GM21717 (cell line): ENCODE data around the gene ERC2.

Source experiments
- ATAC-seq: cut with Tn5 transposase; IDR thresholded peaks from one replicate; pipeline ENCODE4 v1.9.1; 2021; ENCODE audit warnings: mild to moderate bottlenecking, moderate library complexity; ENCODE audit not compliant: unreplicated experiment

Gene ERC2

DNA sequence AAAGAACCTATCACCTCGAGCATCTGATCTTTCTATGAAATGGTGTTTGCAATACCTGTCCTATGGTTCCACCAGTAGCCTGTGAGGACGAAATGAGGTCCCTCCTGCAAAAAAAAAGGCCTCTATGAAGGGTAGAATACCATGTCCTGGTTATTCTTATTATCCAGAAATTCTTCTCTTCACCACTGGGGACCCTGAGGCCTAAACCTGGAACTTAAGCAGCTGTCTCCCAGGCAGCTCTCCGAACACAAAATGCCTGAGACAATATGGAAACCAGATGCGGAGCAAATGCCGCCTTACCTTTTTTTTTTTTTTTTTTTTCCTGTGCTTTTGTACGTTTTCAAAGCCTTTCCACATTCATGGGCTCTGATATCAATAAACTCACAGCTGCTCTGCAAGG lies 919.1 kb downstream of the ERC2 start:
- ATAC-seq: no peak

DNA sequence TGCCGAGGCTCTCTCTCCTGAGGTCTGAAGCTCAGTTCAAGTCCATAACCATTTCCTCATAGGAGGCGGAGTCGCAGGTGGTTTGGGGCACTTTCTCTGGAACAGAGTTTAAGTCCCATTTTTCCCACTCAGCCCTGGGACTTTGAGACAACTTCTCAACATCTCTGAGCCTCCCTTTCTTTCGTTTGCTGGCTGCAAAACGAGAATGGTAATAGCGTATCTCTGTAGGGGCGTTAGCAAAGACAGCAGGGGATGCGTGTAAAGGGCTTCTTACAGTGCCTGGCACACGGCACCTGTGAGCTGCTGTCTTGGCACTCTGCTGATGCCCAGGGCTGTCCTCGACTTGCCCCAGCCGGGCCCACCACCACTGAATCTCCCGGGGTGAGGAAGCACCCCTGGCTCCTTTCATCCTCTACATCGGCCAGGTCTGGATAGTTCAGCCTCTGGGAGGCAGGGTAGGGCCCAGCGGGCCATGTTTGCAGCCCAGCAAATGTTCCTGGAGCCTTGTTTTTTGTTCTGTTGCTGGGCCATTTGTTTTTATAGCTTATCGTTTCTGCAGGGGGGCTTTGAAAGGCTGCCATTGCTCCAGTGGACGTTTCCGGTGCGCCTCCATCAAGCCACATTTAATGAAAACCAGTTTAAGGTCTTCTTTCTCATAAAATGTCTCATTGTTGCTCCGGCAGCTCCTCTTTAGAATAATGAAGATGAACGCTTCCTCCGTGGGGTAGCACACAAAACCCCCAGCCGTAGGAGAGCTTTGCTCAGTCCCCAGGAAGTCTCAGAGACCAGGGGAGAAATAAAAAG lies 921.2 kb downstream of the ERC2 start:
- no peak for ATAC-seq

DNA sequence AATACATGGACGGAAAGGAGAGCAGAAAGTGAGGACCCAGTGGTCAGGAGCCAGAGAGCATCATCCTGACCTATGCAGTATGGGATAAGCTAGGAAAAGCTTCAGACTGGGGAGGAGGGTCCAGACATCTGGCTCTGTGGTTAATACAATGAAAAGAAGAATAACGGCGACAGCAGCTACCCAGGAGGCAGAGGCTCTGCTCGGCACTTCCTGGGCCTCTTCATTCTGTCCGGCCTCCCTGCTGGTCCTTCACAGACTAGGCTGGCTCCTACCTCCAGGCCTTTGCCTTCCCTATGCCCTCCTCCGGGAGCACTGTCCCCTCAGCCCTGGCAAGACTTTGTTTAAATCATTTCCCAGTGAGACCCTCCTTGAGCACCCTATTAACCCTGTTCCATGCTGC lies 922.3 kb downstream of the ERC2 start:
- ATAC-seq: no peak

DNA sequence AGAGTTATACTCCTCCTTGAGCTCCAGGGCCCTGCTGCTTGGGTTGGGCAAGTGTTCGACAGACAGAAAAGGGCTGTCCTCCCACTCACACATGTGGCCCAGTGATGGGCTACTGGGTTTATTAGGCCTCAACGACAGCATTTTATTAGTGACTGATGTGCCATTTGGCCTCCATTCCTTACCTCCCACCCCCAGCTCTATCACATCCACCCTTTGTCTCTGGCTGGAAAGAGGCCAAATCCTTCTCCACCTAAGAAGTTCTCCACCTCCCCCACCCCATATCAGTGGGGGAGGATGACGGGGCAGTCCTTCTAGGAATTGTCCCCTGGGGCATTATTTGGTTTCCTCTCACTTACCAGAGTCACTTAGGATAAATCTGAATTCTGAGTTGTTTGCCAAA lies 924.0 kb downstream of the ERC2 start:
- ATAC-seq: no peak

DNA sequence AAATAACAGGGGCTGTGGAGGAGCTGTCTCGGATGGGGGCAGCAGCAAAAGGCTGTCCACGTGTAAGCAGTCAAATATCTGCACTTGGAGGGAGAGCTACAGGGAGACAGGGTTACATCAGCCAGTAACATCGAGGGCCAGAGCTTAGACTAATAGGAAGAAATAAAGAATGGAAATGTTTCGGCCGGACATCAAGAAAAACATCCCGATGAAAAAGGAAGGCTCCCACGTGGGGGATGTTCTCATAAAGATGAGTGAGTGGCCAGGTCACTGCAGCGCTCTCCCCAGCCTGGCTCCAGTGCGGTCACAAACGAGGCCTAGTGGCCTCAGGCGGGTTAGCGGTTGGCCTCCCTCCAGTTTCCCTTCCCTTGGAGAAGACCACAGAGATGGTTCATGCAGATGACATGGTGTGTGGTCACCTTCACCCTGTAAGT lies 925.1 kb downstream of the ERC2 start:
- ATAC-seq: no peak

DNA sequence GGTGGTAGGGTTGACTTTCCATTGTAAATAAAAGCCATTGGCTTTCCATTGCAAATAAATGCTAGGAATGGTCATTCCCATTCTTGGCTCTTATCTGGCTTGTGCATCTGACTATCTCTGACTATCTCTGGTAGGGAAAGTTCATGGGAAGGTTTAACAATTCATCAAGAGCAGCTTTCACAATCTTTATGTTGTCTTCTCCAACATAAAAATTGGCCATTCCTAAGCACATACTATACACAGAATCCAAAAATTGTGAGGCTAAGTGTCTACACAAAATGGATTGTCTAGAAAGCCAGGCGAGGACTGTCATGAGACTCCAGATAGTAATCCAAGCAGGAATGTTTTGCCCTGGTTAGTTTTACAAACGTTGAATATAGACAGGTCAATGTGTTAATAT lies 926.8 kb downstream of the ERC2 start:
- no peak for ATAC-seq

DNA sequence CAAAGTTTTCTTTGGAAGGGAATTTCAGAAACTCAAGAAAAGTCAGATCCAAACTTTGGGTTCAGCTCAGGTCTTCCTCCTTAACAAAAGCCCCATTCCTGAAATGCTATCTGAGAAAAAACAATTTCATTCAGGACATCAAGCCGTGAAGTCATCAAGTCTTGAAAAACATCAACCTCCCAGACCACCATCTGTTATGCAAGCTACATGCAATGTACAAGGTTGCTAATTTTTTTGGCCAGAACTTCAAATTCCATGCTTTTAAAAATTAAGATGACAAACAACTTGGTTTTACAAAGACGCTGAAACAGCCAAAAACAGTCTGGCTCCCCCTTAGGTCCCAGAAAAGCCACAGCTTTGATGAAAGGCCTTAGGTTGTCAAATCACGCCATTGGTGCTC lies 927.3 kb downstream of the ERC2 start:
- no peak for ATAC-seq

DNA sequence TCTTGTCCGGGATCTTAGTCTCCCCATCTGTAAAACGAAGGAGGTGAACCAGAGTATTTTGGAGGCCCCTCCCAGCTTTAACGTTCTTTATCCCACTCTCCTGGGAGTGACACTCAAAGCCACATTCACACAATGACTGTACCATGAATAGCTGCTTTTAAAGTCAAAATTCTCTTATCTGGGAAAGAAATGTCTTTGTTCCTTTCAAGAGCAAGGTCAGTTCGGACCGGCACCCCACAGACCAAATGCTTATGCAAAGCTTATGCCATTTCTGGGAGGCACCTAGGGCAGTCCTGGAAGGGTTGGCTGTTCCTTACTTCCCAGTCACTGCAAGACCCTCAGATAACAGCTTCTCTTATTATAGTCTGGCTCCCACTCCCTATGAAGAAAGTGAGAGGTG lies 927.7 kb downstream of the ERC2 start:
- ATAC-seq: no peak

DNA sequence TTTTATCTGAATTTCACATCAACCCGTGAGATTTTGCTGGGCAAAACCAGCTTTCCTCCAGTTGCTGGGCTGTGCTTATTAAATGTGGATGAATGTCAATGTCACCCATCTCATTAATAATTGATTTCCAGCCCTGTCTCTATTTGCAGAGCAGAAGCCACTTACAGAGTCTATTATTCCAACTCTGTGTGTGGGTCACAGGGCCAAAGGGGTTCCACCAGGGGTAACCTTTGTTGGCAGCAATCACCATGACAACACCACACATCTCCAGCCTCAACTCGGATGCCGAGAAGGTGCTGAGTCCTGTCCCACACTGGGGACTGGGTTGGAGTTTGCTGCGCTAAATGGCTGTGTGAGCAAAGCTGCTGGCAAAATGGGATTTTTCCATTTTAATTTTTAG lies 930.1 kb downstream of the ERC2 start:
- ATAC-seq: no peak

DNA sequence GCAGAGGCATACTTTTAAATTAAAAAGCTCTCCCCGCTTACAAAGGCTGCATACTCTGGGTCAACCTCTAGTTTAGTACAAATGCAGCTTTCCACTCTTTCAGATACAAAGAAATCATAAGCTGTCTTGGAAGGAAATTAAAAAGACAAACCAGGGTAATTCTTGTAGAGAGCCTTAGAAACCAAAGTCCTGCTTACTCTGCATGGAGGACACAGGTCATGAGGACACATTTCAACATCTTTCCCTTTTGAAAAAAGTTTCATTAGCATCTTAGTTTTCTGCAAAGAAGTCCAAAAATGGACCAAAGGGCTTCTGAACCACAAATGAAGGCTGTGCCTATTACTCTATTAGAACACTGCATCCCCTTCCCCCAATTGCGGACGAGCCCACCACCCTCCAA lies 930.7 kb downstream of the ERC2 start:
- no peak for ATAC-seq

DNA sequence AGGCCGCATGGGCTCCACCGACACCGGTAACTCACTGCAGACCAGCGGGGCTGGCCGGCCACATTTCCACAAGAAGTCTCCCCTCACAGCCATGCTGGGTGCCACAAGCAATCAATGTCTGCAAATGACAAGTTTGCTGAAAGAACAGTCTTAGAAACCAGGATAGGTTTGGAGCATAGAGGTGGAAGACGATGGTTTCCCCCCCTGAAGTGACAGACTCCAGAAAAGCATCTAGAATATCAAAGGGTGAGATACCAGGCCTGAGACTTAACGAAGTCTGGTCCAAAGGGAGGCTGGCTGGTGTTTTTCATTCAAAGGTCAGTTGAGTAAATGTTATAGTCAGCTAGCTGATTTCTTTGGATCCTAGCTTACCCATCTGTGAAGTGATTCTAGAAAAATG lies 931.1 kb downstream of the ERC2 start:
- ATAC-seq: no peak

DNA sequence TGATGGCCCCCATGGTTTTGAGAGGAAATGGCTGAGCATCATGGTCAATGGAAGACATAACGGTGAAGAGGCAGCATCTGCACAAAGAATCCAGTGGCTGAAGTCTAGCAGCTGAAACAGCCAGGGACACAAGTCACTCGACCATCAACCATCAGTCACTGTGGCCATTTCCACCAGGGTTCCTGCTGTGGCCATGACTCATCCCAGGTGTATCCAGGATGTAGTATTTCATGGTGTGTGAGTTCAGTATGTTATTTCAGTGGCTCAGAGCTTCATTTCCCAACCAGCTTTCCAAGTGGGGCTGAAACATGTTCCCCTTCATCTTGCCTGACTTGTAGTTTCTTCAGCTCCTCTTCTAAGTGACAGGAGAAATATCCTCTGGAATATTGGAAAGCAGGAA lies 933.4 kb downstream of the ERC2 start:
- ATAC-seq: no peak

DNA sequence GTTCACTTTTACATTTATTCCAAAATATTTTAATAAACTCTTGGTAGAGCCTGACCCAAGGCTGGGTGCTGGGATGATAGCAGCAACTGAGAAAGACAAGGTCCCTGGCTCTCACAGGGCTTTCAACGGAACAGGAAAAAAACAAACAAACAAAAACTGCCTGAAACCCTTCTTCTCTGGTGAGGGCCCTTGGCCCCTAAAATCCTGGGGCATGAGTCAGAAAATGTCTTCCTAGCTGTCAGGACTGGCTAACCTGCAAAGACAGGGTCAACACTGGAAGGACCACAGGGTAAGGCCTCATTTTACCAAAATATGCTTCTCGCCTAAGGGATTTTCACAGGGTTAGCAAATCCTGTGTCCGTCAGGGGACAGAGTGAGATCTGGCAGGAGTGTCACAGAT lies 935.5 kb downstream of the ERC2 start:
- ATAC-seq: no peak

DNA sequence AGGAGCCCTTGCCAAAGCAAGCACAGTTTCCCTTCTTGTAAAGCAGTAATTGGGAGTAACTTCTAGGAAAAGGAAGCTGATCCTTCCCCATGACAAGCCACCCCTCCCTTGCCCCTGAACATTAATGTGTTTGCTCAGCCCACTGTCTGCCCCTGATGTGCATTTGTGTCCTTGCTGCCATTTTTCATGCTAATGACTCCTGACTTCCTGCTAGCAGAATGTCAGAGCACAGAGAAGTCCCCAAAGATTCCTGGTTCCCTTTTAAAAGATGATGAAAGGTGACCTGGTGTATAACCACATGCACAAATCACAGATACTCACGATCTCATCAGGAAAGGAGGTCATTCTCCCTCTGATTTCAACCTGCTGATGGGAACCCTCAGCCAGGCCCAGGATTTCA lies 936.9 kb downstream of the ERC2 start:
- ATAC-seq: no peak

DNA sequence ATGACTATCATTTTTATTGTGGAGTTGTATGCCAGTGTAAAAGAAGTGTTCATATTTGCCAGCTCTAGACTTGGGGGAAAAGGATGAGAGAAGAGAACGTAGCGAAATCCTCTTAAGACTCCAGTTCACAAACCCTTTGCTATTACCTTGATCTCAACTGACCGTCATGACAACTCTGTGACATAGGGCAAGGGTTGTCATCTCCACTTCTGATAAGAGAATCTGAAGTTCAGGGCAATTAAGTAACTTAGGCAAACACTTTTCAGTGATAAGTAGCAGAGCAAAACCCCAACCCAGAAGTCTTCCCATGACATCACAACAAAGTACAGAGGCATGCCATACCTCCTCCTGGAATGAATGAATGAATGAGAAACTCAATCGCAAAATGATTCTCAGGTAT lies 940.9 kb downstream of the ERC2 start:
- no peak for ATAC-seq

DNA sequence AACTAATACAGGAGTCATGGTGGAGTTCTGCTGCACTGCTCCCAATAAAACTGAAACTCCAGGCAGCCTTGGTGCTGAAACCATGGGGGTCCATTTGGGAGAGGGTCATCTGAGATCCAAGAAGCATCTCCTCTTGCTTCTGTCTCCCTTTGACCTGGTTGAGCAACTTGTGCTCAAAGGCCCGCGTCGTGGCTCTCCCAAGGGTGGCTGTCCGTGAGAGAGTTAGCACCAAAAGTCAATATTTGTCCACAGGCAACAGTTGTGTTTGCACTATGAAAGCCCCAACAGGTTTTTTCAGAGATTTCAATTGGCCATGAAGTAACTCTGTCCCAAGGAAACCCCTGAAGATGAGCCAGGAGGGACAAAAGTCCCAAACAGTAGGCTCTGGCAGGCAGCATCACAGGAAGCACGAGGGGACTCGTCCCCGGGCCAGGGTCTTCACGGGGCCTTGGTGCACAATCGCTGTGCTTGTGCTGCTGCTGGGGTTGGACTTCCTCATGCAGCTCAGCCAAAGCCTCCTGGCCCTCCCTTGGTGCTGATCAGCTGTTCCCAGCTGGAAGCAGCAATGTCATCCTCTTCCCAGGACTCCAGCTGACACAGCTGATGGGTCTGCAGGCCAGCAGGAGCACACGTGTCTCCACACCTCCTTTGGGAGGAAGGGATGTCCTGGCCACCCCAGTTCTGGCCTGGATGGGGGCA lies 941.8 kb downstream of the ERC2 start:
- ATAC-seq: no peak

DNA sequence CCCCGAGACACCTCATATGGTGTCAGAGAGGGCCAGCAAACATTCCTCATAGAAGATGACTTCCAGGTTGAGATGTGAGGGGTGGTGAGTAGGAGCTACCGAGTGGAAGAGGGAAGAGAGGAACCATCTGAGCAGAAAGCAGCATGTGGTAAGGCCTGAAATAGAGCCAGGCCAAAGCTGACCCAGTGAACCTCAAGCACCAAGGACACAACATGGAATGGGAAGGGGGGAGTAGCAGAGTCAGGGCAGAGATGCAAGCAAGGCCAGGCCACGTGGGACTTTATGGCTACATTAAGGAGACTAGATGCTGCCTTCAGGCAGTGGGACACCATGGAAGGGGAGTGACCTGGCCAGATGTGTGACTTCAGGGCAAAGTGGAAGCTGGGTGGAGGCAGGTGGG lies 942.8 kb downstream of the ERC2 start:
- ATAC-seq: no peak

DNA sequence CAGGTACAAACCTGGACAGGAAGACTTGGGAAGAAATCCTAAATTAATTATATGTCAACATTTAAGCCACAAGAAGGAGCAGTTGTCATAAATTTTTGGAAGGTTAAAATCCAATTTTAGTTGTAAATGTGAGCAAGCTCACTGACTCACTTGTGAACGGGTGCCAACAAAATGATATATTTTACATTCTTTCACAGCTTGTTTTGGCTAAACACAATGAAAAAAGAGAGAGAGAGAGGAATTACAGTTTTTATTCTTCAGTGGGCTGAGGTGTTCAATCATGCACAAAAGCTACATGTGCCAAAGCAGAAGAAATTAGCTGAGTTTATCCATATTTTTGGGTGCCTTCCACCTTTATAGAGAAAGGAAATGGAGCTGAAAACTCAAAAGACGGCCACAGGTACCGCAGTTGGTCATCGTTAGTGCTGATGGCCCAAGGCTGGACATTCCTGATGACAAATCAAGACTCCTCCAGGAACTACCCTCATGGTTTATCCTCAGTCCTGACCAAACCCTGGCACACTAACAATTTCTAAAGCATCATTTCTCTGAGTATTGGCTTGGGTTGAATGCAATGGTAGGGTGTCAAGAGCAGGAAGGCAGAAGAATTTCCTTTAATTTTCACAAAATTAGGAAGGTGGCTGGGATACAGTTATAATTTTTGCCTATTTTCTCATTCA lies 943.6 kb downstream of the ERC2 start:
- ATAC-seq: no peak

DNA sequence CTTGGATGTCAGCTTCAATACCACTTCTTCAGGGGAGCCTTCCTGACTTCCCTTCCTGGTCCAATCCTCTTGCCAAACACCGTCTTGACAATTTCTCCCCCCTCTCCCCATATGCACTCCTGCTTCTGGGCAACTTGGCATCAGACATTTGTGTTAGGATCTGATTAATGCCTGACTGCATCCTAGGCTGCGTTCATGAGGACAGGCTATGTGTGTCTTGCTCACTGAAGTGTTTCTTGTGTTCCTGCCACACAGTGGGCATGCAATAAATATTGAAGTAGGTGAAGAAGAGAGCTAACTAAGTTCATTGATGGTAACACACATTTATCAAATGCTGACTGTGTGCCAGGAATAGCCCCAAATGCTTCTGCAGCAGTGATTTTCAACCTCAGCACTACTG lies 944.8 kb downstream of the ERC2 start:
- no peak for ATAC-seq

DNA sequence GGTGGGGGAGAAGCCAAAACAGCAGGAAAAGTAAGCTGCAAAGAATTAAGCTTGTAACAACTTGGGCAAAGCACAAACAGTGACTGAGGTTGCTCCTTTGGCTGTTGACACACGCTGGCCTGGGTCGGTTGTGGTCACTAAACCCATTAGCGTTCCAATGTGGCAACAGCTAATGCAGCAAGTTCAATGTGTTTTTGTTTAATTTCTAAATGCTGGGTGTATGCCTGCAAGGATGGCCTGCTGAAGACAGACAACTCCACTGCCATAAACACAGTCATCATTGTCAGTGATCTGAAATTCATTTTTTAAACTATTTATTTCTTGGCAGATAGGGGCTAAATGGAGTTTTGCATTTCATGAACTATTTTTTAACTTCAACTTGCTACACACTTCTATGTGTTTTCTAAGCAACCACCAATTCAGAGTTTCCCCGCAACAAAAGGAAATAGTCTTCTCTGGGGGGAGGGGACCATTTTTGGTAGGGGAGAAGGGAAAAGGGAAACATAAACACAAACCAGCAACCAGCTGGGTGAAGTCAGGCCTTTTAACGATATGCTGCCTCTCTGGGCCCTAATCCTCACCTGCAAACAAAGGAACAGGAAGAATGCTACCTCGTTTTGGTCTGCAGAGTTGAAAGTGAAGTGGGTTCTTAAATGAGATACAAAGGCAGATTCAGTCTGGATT lies 946.4 kb downstream of the ERC2 start:
- no peak for ATAC-seq

DNA sequence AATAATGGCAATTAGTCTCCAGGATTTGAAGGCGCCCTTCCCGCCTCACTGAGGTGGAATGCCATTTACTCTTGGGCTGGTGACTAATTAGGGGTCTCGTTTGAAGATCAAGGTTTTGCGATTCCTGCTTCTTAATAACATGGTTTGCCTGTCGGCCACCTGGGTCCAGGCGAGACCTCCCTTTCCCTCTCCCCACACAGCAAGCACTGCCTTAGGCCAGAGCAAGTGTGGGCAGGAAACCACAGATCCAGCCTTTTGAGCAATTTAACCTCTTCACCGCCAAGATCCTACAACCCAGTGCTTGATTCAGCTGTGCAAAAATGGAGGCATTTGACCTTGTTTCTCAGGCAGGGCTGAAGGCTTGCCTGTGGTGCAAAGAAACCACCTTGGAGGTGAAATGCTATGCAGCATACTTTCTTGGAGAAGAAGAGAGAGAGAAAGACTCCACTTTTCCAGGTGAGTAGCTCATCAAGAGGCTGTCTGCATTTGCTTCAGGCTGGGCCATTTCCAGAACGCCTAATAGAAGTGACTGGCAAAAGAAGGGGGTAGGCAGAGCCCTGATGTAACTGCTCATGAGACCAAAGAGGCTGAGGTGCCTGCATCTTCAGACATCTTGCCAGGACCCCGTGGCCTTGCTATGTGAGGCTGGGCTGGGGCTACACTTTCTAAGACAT lies 947.1 kb downstream of the ERC2 start:
- ATAC-seq: no peak
